Regular cardiac myocyte (primary cell): ENCODE results near the gene CD164. TPM values are rescaled to one million over a fixed set of nuclear protein-coding genes. Genes with fewer than 3 reads are reported as not detected.

Experiments used
- total RNA-seq: library from RNA; depleted of rRNA; stranded (reverse); fragments of >200 nt; gene quantifications from 2 replicates; pipeline ENCODE4 v1.2.3, GENCODE V29; 2014

The CD164 gene
- total RNA-seq: 136 and 180 TPM in 2 replicates

DNA sequence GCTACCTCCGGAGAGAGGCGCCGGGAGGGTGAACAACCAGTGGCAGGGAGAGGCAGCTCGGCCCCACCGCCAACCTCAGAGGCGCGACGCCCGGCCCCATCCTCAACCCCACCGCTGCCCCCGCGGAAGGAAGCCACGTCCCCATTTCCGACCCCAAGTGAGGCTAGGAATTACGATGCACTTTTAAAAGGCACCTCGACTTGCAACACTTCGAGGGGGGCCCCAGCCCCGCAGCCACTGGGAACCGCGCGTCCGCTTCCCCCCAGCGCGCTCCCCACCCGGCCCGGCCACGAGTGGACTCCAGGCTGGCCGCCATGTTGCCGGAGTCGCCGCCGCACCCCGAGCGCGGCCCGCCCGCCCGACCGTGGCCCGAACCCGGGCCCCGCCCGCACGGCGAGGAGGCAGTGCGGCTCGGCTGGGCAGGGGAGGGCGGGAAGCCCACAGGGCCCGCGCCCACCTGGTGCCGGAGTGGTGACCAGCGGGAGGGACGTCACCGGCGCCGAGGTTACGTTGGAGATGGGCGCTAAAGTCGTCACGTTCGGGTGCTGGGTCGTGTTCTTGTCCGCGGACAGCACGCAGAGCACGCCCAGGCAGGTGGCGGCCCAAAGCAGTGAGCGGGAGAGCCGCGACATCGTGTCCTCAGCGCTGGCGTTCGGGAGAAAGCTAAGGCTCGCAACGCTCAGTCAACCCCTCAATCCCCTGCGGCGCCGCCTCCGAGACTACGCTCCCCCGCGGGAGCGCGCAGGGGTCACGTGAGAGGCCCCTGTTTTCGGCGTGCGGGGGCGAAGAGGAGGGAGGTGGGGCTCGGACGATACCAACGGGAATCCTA is at the start of gene CD164:
Gene CD164 (minus strand): TSS at position 721 of the 829 bp plus-strand sequence. CDS start 89 bp downstream, at position 632.

Other genes starting within 250 kb of the CD164 start
- 1.9 and 6.5 TPM in 2 replicates for gene PPIL6, start 58.2 kb upstream of the CD164 start, total RNA-seq
- 7.7 and 9.0 TPM in 2 replicates for gene SMPD2, start 58.3 kb upstream of the CD164 start, total RNA-seq
- 37.2 and 40.3 TPM in 2 replicates for gene MICAL1, start 73.3 kb upstream of the CD164 start, total RNA-seq
- 6.5 and 8.1 TPM in 2 replicates for gene ZBTB24, start 100.8 kb upstream of the CD164 start, total RNA-seq